Measurements from ENCODE around the gene GNG4.
"Not testable (repeated sequence)": the region's sequence is repeated elsewhere in the genome, so short reads cannot be mapped to it uniquely, and the experiment has no call there.

The GNG4 gene

GRCh38 chr1:235628316-235629005 is 21.1 kb downstream of the GNG4 start:
- DNase-seq (ENCODE audit: low read depth, low spot score): no peak

GRCh38 chr1:235625831-235626230 is 23.8 kb downstream of the GNG4 start:
- DNase-seq (ENCODE audit: low read depth, low spot score): no peak

- DNase-seq (ENCODE audit: low read depth, low spot score): no peak
Observed at GRCh38 chr1:235625340-235625739, 24.2 kb downstream of the GNG4 start.

GRCh38 chr1:235624721-235625333 is 24.8 kb downstream of the GNG4 start:
- no peak for DNase-seq (ENCODE audit: low read depth, low spot score)

- no peak for DNase-seq (ENCODE audit: low read depth, low spot score)
Observed at GRCh38 chr1:235622936-235623779, 26.4 kb downstream of the GNG4 start.

- not testable (repeated sequence) for DNase-seq (ENCODE audit: low read depth, low spot score)
Observed at GRCh38 chr1:235619149-235619548, 30.4 kb downstream of the GNG4 start.

GRCh38 chr1:235617808-235618207 is 31.8 kb downstream of the GNG4 start:
- no peak for DNase-seq (ENCODE audit: low read depth, low spot score)

GRCh38 chr1:235617140-235617539 is 32.4 kb downstream of the GNG4 start:
- no peak for DNase-seq (ENCODE audit: low read depth, low spot score)

GRCh38 chr1:235614442-235614954 is 35.1 kb downstream of the GNG4 start:
- DNase-seq (ENCODE audit: low read depth, low spot score): no peak

- no peak for DNase-seq (ENCODE audit: low read depth, low spot score)
Observed at GRCh38 chr1:235613602-235614001, 36.0 kb downstream of the GNG4 start.

- no peak for DNase-seq (ENCODE audit: low read depth, low spot score)
Observed at GRCh38 chr1:235612761-235613160, 36.8 kb downstream of the GNG4 start.

- DNase-seq (ENCODE audit: low read depth, low spot score): no peak
Observed at GRCh38 chr1:235610157-235610556, 39.4 kb downstream of the GNG4 start.

GRCh38 chr1:235608278-235608677 is 41.3 kb downstream of the GNG4 start:
- DNase-seq (ENCODE audit: low read depth, low spot score): no peak

GRCh38 chr1:235607284-235607683 is 42.3 kb downstream of the GNG4 start:
- no peak for DNase-seq (ENCODE audit: low read depth, low spot score)

GRCh38 chr1:235601104-235601503 is 48.5 kb downstream of the GNG4 start:
- no peak for DNase-seq (ENCODE audit: low read depth, low spot score)

- no peak for DNase-seq (ENCODE audit: low read depth, low spot score)
Observed at GRCh38 chr1:235599536-235599935, 50.0 kb downstream of the GNG4 start.

GRCh38 chr1:235597867-235598553 is 51.6 kb downstream of the GNG4 start:
- DNase-seq (ENCODE audit: low read depth, low spot score): no peak

- no peak for DNase-seq (ENCODE audit: low read depth, low spot score)
Observed at GRCh38 chr1:235595079-235595478, 54.5 kb downstream of the GNG4 start.

GRCh38 chr1:235594281-235594895 is 55.2 kb downstream of the GNG4 start:
- DNase-seq (ENCODE audit: low read depth, low spot score): not testable (repeated sequence)

- DNase-seq (ENCODE audit: low read depth, low spot score): no peak
Observed at GRCh38 chr1:235588916-235589515, 60.6 kb downstream of the GNG4 start.

- no peak for DNase-seq (ENCODE audit: low read depth, low spot score)
Observed at GRCh38 chr1:235588156-235588555, 61.4 kb downstream of the GNG4 start.

All from activated naive CD8-positive, alpha-beta T cell treated with anti-CD3 and anti-CD28 coated beads, Interleukin-2, amount 50 U/mL, for 16 hours (primary cell).